ENCODE measurements around the gene HOXC11.

HOXC11 gene

GRCh38 chr12:53955036-53955775, 17.7 kb upstream of the HOXC11 start:
- DNase-seq (ENCODE audit: extremely low read depth, low read depth) = no peak
- H3K4me3 ChIP-seq (replicated peaks; ENCODE audit: low read depth, low read length) = no peak overlapping the region
- TF ChIP-seq, protein P1, sequence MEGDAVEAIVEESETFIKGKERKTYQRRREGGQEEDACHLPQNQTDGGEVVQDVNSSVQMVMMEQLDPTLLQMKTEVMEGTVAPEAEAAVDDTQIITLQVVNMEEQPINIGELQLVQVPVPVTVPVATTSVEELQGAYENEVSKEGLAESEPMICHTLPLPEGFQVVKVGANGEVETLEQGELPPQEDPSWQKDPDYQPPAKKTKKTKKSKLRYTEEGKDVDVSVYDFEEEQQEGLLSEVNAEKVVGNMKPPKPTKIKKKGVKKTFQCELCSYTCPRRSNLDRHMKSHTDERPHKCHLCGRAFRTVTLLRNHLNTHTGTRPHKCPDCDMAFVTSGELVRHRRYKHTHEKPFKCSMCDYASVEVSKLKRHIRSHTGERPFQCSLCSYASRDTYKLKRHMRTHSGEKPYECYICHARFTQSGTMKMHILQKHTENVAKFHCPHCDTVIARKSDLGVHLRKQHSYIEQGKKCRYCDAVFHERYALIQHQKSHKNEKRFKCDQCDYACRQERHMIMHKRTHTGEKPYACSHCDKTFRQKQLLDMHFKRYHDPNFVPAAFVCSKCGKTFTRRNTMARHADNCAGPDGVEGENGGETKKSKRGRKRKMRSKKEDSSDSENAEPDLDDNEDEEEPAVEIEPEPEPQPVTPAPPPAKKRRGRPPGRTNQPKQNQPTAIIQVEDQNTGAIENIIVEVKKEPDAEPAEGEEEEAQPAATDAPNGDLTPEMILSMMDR (IDR thresholded peaks at IDR 0.05; ENCODE audit: low read depth, low read length, missing control alignments) = no peak

- H3K4me3 ChIP-seq (replicated peaks; ENCODE audit: low read depth, low read length) = no peak overlapping the region
Measured at GRCh38 chr12:53955776-53956250, 17.1 kb upstream of the HOXC11 start.

GRCh38 chr12:53956251-53956887, 16.6 kb upstream of the HOXC11 start:
- no peak for DNase-seq (ENCODE audit: extremely low read depth, low read depth)
- no peak overlapping the region for H3K4me3 ChIP-seq (replicated peaks; ENCODE audit: low read depth, low read length)
- TF ChIP-seq, protein P1 (IDR thresholded peaks at IDR 0.05; ENCODE audit: low read depth, low read length, missing control alignments) = no peak

More at GRCh38 chr12:53955776-53956250, 17.1 kb upstream of the HOXC11 start:
- TF ChIP-seq, protein P1 (IDR thresholded peaks at IDR 0.05; ENCODE audit: low read depth, low read length, missing control alignments) = no peak
- DNase-seq (ENCODE audit: extremely low read depth, low read depth) = no peak

GRCh38 chr12:53956914-53957536, 15.9 kb upstream of the HOXC11 start:
- H3K4me3 ChIP-seq (replicated peaks; ENCODE audit: low read depth, low read length) = no peak overlapping the region
- TF ChIP-seq, protein P1 (IDR thresholded peaks at IDR 0.05; ENCODE audit: low read depth, low read length, missing control alignments) = no peak
- no peak for DNase-seq (ENCODE audit: extremely low read depth, low read depth)

GRCh38 chr12:53958128-53958527, 14.8 kb upstream of the HOXC11 start:
- no peak overlapping the region for H3K4me3 ChIP-seq (replicated peaks; ENCODE audit: low read depth, low read length)
- DNase-seq (ENCODE audit: extremely low read depth, low read depth) = no peak

GRCh38 chr12:53959314-53959713, 13.6 kb upstream of the HOXC11 start:
- no peak overlapping the region for H3K4me3 ChIP-seq (replicated peaks; ENCODE audit: low read depth, low read length)
- no peak for DNase-seq (ENCODE audit: extremely low read depth, low read depth)
- TF ChIP-seq, protein P1 (IDR thresholded peaks at IDR 0.05; ENCODE audit: low read depth, low read length, missing control alignments) = no peak

More at GRCh38 chr12:53958128-53958527, 14.8 kb upstream of the HOXC11 start:
- TF ChIP-seq, protein P1 (IDR thresholded peaks at IDR 0.05; ENCODE audit: low read depth, low read length, missing control alignments) = no peak
